SK-N-SH (cell line): ENCODE measurements around the gene EIF3A. TPM values are rescaled to one million over a fixed set of nuclear protein-coding genes. Genes with fewer than 3 reads are reported as not detected.

Source experiments
- CTCF ChIA-PET: fragments of 300-600, 350-600 bp; formaldehyde crosslinking; extraction: SDS; loops from one replicate; lab custom pipeline; 2021; lab: Yijun Ruan, JAX
- POLR2A ChIA-PET: fragments of 350-600 bp; sonication (Branson Sonifier 250); formaldehyde crosslinking; extraction: SDS; loops from one replicate; lab custom pipeline; 2020; ENCODE audit warnings: antibody characterized with exemption, inconsistent platforms; lab: Yijun Ruan, JAX
- DNase-seq: peaks from one replicate; pipeline ENCODE4 v3.0.0; 2012
- H2AFZ ChIP-seq: fragments of 200-600 bp; sonication (generic); 2 replicates; pipeline ENCODE4 v1.8.1; 2016; ENCODE audit warnings: antibody characterized with exemption, mild to moderate bottlenecking, low read depth
- H3F3A ChIP-seq: fragments of 200-600 bp; sonication (generic); replicated peaks from 2 replicates; pipeline ENCODE3; 2016; ENCODE audit warnings: antibody characterized with exemption, mild to moderate bottlenecking; ENCODE audit not compliant: insufficient read depth
- H3K27ac ChIP-seq, 2 experiments: fragments of 200-500 bp in 1 of 2; fragments of 200-600 bp in 1 of 2; sonication (Bioruptor generic) in 1 of 2; sonication (generic), shearing (Covaris generic) in 1 of 2; 2 replicates each; pipeline versions ENCODE4 v1.5.1 to v1.6.1; 2014 to 2016; ENCODE audit warnings: low read depth in 2 of 2, inconsistent platforms in 1 of 2, low read length in 1 of 2, mild to moderate bottlenecking in 1 of 2, mixed read lengths in 1 of 2
- H3K27me3 ChIP-seq: fragments of 200-600 bp; sonication (generic), shearing (Covaris generic); 2 replicates; pipeline ENCODE4 v1.6.1; 2016; ENCODE audit warnings: mixed run types; ENCODE audit not compliant: insufficient read depth
- H3K36me3 ChIP-seq, 2 experiments: fragments of 200-500 bp in 1 of 2; fragments of 200-600 bp in 1 of 2; sonication (Bioruptor generic) in 1 of 2; sonication (generic) in 1 of 2; replicated peaks in 1 of 2; 2 replicates each; pipeline versions ENCODE3 to v1.5.1; 2014 to 2016; ENCODE audit warnings: low read length in 1 of 2, mild to moderate bottlenecking in 1 of 2; ENCODE audit not compliant: insufficient read depth in 2 of 2, control insufficient read depth in 1 of 2
- H3K4me1 ChIP-seq, 2 experiments: fragments of 200-500 bp in 1 of 2; fragments of 200-600 bp in 1 of 2; sonication (Bioruptor generic) in 1 of 2; sonication (generic), shearing (Covaris generic) in 1 of 2; 2 replicates each; pipeline versions ENCODE4 v1.5.1 to v1.6.1; 2014 to 2016; ENCODE audit warnings: low read depth in 1 of 2, low read length in 1 of 2, mixed run types in 1 of 2; ENCODE audit not compliant: insufficient read depth in 2 of 2, control insufficient read depth in 1 of 2
- H3K4me2 ChIP-seq: fragments of 200-600 bp; sonication (generic), shearing (Covaris generic); 2 replicates; pipeline ENCODE4 v1.6.1; 2017; ENCODE audit warnings: mixed run types
- H3K4me3 ChIP-seq, 2 experiments: fragments of 200-500 bp in 1 of 2; fragments of 200-600 bp in 1 of 2; sonication (Bioruptor generic) in 1 of 2; sonication (generic), shearing (Covaris generic) in 1 of 2; 2 replicates each; pipeline versions ENCODE4 v1.5.1 to v1.8.1; 2014 to 2016; ENCODE audit warnings: low read depth in 2 of 2, inconsistent platforms in 1 of 2, low read length in 1 of 2, mild to moderate bottlenecking in 1 of 2, mixed read lengths in 1 of 2, moderate library complexity in 1 of 2
- H3K79me2 ChIP-seq: fragments of 200-600 bp; sonication (generic); 2 replicates; pipeline ENCODE4 v1.8.1; 2017; ENCODE audit warnings: mild to moderate bottlenecking; ENCODE audit not compliant: insufficient read depth
- H3K9ac ChIP-seq: fragments of 200-600 bp; sonication (generic); 2 replicates; pipeline ENCODE4 v1.6.1; 2017; ENCODE audit warnings: mixed run types
- H3K9me2 ChIP-seq: fragments of 200-600 bp; sonication (generic); 2 replicates; pipeline ENCODE4 v1.6.1; 2017; ENCODE audit warnings: mixed run types
- H3K9me3 ChIP-seq: fragments of 200-600 bp; sonication (generic); 2 replicates; pipeline ENCODE4 v1.6.1; 2017; ENCODE audit warnings: mixed run types, mild to moderate bottlenecking, moderate library complexity
- H4K20me1 ChIP-seq: fragments of 200-600 bp; sonication (generic); 2 replicates; pipeline ENCODE4 v1.6.1; 2017; ENCODE audit warnings: mild to moderate bottlenecking, mixed run types; ENCODE audit not compliant: insufficient read depth
- ELF1 ChIP-seq: IDR thresholded peaks from 2 replicates; pipeline ENCODE4 v1.4.0; 2012
- EZH2phosphoT487 ChIP-seq: fragments of 200-600 bp; sonication (generic); IDR thresholded peaks from 2 replicates; pipeline ENCODE4 v1.6.1; 2017; ENCODE audit warnings: low read depth, mixed run types, mild to moderate bottlenecking, antibody characterized with exemption, moderate library complexity, borderline replicate concordance
- FOSL2 ChIP-seq: IDR thresholded peaks from 2 replicates; pipeline ENCODE4 v1.4.0; 2012; ENCODE audit warnings: low read depth, mild to moderate bottlenecking, moderate library complexity, borderline replicate concordance
- GABPA ChIP-seq: IDR thresholded peaks from 2 replicates; pipeline ENCODE4 v1.4.0; 2012; ENCODE audit warnings: low read depth, mild to moderate bottlenecking
- IRF3 ChIP-seq: fragments of 150-350 bp; IDR thresholded peaks from 2 replicates; pipeline ENCODE4 v1.6.1; 2016; ENCODE audit warnings: mild to moderate bottlenecking, low read depth, low read length
- JUND ChIP-seq: IDR thresholded peaks from 2 replicates; pipeline ENCODE4 v1.4.0; 2012
- MAX ChIP-seq: IDR thresholded peaks from 2 replicates; pipeline ENCODE4 v1.4.0; 2012; ENCODE audit warnings: low read depth
- MEF2A ChIP-seq: IDR thresholded peaks from 2 replicates; pipeline ENCODE4 v1.4.0; 2012; ENCODE audit warnings: low read depth, borderline replicate concordance
- MXI1 ChIP-seq: IDR thresholded peaks from 2 replicates; pipeline ENCODE4 v1.6.1; 2012; ENCODE audit warnings: mild to moderate bottlenecking, low read depth, low read length, improper control_type of control experiment
- NRF1 ChIP-seq: IDR thresholded peaks from 2 replicates; pipeline ENCODE4 v1.6.1; 2012; ENCODE audit warnings: low read depth, mild to moderate bottlenecking, low read length
- PBX3 ChIP-seq: IDR thresholded peaks from 2 replicates; pipeline ENCODE4; 2012
- RAD21 ChIP-seq: IDR thresholded peaks from 2 replicates; pipeline ENCODE4 v1.6.1; 2012; ENCODE audit warnings: mild to moderate bottlenecking, low read length
- RCOR1 ChIP-seq: fragments of 150-350 bp; IDR thresholded peaks from 2 replicates; pipeline ENCODE4 v1.6.1; 2017; ENCODE audit warnings: antibody characterized with exemption, low read length
- REST ChIP-seq: IDR thresholded peaks from 2 replicates; pipeline ENCODE4 v1.6.1; 2012; ENCODE audit warnings: mild to moderate bottlenecking, low read depth, low read length, moderate library complexity
- USF1 ChIP-seq: IDR thresholded peaks from 2 replicates; pipeline ENCODE4 v1.4.0; 2012; ENCODE audit warnings: low read depth, borderline replicate concordance
- ZBTB33 ChIP-seq: IDR thresholded peaks from 2 replicates; pipeline ENCODE4 v1.4.0; 2012; ENCODE audit warnings: low read depth, borderline replicate concordance
- WGBS: methylation state at CpG from one replicate; pipeline ENCODE4 v1.1.6; 2017; ENCODE audit warnings: low lambda C conversion rate; 5-methylcytosine and 5-hydroxymethylcytosine counted together
- polyA plus RNA-seq, 3 experiments: library from polyadenylated mRNA; depleted of rRNA; stranded (reverse); fragments of >200 nt; gene quantifications; 2 replicates each; pipeline ENCODE4 v1.2.3, GENCODE V29; 2012

The EIF3A gene
- polyA plus RNA-seq, 1 of the 3 experiments (the other 2 are of a cell fraction), result 25.8 TPM

- ChIA-PET CTCF (no interaction called here), POLR2A (no interaction called here)
- Histone ChIP-seq H4K20me1 (peaks cover 82% of the 10 kb centered on the region), H3K9me2 (no peaks in the 10 kb centered on the region), H3K4me2 (no peak overlapping the region), H3K27me3 (no peaks in the 10 kb centered on the region), H3F3A (peaks cover 14% of the 10 kb centered on the region), H3K9me3 (no peaks in the 10 kb centered on the region), H3K27ac (no peak overlapping the region), H3K36me3 (peaks cover 58 to 83% of the 10 kb centered on the region in 2 experiments), H3K4me3 (no peak overlapping the region), H3K79me2 (peaks cover 100% of the 10 kb centered on the region), H3K9ac (no peak overlapping the region), H3K4me1 (0 out of 4 replicates have a peak, but pooled peaks cover 0 to 7% of the 10 kb centered on the region in 2 experiments), H2AFZ (no peak overlapping the region)
- no peak for DNase-seq
- TF ChIP-seq MXI1 (no peak), EZH2phosphoT487 (no peak), MEF2A (no peak), MAX (no peak), ZBTB33 (no peak), GABPA (no peak), RAD21 (no peak), RCOR1 (no peak), ELF1 (no peak), REST (no peak), NRF1 (no peak), USF1 (no peak), FOSL2 (no peak), IRF3 (no peak), JUND (no peak), PBX3 (no peak)
- 97% methylated on average over 9 of the region's 9 CpGs for WGBS
These were observed 10.0 kb downstream of the EIF3A start for GRCh38 chr10:119070395-119071165.
